HG02981 (cell line): ENCODE measurements around the gene DDX23.

Source experiments
- ATAC-seq: cut with Tn5 transposase; IDR thresholded peaks from one replicate; pipeline ENCODE4 v1.9.1; 2021; ENCODE audit warnings: mild to moderate bottlenecking, moderate library complexity; ENCODE audit not compliant: unreplicated experiment

The DDX23 gene

GRCh38 chr12:48800971-48801370 lies 51.0 kb downstream of the DDX23 start:
- no peak for ATAC-seq

DNA sequence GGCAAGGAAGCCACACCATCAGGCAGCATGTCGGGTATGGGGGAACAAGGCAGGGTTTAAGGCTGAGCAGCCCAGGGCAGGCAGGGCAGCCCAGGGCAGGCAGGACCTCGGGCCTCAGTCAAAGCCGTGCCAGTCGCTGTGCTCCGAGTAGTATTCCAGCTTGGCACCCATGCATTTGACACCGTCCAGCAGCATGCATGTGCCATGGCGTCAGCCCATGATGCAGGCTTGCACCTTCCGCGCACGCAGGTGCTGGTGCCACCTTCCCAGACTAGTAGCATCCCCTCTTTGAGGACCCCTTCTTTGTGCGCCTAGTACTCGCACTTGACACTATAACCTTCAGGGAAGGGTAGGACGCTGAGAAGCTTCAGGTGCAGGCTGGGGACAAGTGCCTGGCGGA lies 51.5 kb downstream of the DDX23 start:
- no peak for ATAC-seq

DNA sequence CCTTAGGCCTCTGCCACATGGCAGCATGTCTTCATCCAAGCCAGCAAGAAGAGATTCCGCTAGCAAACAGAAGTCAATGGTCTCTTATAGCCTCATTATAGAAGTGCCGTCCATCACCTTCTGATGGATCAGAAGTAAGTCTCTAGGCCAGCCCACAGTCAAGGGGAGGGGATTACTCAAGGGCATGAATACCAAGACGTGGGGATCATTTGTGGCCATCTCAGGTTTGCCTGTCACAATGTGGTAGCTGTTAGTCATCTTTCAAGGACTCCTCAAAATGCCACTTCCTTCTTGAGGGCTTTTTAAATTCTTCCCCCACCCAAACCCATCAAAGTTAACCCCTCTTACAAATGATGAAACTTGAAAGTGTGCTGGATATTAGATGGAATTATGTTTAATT lies 55.0 kb downstream of the DDX23 start:
- no peak for ATAC-seq

DNA sequence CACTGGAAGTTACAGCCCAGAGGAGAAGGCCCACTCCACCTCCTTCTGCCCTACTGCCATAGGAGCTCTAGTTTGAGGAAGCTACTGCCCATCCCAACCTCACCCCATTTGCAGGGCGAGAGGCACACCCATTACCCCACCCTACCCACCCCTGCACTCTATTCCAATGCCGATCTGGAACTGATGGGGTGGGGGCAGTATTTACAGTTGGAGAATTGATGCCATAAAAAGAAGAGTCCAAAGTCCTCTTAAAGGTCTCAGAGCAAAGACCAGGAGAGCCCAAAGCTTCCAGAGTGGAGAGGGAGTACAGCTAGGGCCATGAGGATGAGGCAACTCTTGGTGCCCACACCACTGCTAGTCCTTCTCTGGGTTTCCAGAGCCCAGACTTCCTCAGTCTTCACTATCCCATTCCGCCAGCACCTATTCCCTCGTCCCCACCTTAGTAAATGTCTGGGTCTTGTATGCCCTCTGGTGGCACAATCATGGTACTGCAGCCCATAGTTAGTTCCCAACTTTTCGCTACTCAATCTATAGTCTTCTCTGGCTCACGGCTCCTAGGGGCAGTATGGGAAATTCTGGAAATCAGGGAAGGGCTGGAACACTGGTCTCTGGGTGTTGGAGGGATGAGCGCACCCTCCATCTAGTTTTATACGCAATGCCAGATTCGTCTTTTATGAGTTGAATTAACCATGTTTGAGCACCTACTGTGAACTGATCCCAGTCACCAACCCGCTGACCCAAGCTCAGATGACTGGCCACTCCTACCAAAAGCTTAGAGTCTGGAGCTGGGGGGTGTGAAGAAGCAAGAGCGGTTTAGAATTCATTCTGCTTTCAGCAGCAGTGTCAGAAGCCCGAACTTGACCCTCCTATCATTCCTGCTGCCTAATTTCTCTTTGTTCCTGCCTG lies 56.2 kb downstream of the DDX23 start:
- no peak for ATAC-seq

GRCh38 chr12:48794870-48795269 lies 57.1 kb downstream of the DDX23 start:
- ATAC-seq, result no peak

- no peak for ATAC-seq
Observed at GRCh38 chr12:48793696-48794095, 58.3 kb downstream of the DDX23 start.

DNA sequence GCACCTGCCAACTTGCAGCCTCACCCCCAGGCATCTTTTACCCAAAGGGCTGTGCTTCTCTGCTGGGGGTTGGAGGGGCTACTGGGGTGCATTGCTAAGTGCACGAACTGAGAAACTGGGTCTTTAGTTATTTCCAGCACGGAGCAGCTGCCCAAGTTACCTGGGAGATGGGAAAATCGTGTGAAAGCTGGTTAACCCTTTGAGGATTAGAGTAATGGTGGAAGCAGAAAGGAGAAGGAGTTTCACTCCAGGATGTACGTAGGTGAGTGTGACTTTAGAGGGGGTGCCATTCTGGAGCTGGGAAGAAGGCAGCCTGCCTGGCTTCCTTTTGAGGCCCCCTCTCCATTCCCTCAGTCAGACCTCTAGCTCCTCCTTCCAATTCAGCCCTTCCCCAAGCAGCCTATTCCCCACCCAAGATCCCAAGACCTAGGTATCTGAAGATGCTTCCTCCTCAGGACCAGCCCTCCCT lies 62.1 kb downstream of the DDX23 start:
- no peak for ATAC-seq

GRCh38 chr12:48788854-48789775 lies 62.8 kb downstream of the DDX23 start, which contains the start of gene ADCY6:
Gene ADCY6 (minus strand): TSS chr12:48789089. CDS start chr12:48783434, 5,655 bp downstream.
- no peak for ATAC-seq

GRCh38 chr12:48788524-48788853 lies 63.5 kb downstream of the DDX23 start:
- ATAC-seq, result no peak

DNA sequence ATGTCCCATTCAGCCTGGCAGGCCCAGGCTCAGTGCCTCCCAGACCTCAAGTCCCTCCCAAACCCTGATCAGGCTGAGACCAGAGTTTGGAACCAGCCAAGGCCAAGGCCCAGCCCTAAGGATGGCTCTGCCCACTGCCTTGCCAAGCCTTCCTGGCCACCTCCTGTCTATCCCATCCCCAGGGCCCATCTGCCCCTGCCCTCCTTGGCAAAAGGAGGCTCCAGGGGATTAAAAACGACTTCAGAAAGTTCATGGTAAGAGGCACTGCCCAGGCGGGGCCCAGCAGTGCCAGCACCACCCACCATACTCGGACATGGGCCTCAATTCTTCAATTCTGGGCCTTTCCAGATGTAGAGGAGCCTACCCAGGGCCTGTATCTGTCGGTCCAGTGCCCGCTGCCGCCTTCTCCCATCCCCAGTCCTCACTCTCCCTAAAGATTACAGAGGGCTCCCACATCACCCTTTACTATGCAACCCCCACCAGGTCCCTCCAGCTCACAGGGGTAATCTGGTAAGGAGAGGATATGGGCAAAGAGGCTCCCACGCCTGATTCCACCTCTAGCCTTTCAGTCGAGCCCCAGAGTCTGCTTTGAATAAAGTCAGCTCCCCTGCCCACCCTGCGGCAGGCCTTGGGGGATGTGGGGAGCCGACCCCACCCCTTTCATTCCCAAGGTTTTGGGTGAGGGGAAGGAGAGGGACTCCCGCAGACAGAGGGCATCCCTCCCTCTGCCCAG lies 64.0 kb downstream of the DDX23 start:
- ATAC-seq, result no peak

GRCh38 chr12:48786591-48787544 lies 65.1 kb downstream of the DDX23 start:
- no peak for ATAC-seq

DNA sequence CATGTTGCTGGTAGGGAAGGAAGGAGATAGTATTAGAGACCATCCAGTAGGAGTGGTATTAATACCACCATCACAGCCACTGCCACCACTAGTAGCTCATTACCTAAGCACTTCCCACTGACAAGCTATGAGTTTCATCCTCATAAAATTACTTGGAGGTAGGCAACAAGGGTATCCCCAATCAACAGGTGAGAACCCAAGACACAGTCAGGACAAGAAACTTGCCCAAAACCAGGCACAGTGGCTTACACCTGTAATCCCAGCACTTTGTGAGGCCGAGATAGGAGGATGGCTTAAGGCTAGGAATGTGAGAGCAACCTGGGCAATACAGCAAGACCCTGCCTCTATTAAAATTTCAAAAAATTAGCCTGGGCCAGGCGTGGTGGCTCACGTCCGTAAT lies 68.5 kb downstream of the DDX23 start:
- ATAC-seq, result no peak

DNA sequence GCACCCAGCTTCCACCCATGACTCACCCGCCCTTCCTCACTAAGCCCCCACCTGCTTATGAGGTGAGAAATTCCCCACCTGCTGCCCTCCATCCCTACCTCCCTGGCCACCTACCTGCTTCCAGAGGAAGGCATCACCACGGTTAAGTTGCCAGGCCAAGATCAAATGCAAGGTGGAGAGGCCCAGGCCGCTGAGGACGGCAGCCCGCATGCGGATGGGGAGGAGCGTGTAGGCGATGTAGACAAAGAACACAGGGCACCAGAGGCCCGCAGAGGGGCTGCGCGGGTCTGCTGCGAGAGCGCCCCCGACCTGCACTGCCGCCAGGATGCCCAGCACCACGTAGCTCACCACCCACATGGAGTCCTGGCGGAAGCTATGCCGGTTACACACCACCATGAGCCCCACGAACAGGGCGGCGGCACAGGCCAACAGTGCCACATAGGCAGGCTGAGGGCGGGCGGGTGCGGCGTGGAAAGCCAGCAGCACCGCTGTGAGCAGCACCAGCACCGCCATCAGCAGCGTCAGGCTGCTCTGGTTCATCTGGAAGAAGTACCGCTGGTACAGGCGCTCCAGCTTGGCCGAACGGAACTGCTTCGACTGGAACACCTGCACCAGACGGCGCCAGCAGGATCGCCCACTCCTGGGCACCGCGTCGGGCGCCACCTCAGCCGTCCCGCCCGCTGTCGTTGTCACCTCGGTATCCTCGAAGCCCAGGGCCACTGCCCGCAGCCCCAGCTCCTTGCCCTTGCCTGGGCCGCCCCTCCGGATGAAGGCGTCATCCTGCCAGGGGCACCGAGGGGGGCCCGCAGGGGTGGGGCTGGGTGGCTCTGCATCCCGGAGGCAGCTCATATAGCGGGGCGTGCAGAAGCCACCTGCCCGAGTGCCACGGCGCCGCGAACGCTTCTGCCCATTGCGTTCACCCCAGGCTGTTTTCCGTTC lies 69.2 kb downstream of the DDX23 start:
- no peak for ATAC-seq

- ATAC-seq, result no peak
Observed at GRCh38 chr12:48781750-48782456, 70.1 kb downstream of the DDX23 start.

- no peak for ATAC-seq
Observed at GRCh38 chr12:48780381-48781025, 71.5 kb downstream of the DDX23 start.

- ATAC-seq, result no peak
Observed at GRCh38 chr12:48779869-48780268, 72.1 kb downstream of the DDX23 start.
